Heart left ventricle (tissue), 16 donors: ENCODE data around the gene SLC46A3. TPM values are rescaled to one million over a fixed set of nuclear protein-coding genes. Genes with fewer than 3 reads are reported as not detected.
A peak's percentile ranks its signal among the peaks of the same experiment; 100 is the strongest.

ENCODE experiments used
- ATAC-seq, 4 donors: fragments of 200-7000 bp; cut with Tn5 transposase; one replicate each; pipeline ENCODE4 v1.9.1; 2020 to 2022; ENCODE audit warnings: moderate library complexity in 4 of 4, mild to moderate bottlenecking in 3 of 4, moderate number of reproducible peaks in 1 of 4
- DNase-seq, 5 donors: peaks; one replicate each; pipeline ENCODE4 v3.0.0-alpha.2; 2020
- H3K27ac ChIP-seq, 12 donors: fragments of 200-600 bp; sonication (generic) in 4 of 12; one replicate each; pipeline versions ENCODE4 v1.5.0 to v1.8.0; 2016 to 2022; ENCODE audit warnings: mild to moderate bottlenecking in 2 of 12
- H3K27me3 ChIP-seq, 9 donors: fragments of 200-600 bp; sonication (generic) in 2 of 9; one replicate each; pipeline versions ENCODE4 v1.5.1 to v1.8.0; 2016 to 2022; ENCODE audit warnings: mild to moderate bottlenecking in 3 of 9
- H3K36me3 ChIP-seq, 9 donors: fragments of 200-600 bp; sonication (generic) in 2 of 9; one replicate each; pipeline versions ENCODE4 v1.5.0 to v1.8.0; 2018 to 2022; ENCODE audit warnings: mild to moderate bottlenecking in 2 of 9
- H3K4me1 ChIP-seq, 12 donors: fragments of 200-600 bp; sonication (generic) in 4 of 12; one replicate each; pipeline versions ENCODE4 v1.5.0 to v1.8.0; 2016 to 2022; ENCODE audit warnings: mild to moderate bottlenecking in 3 of 12
- H3K4me3 ChIP-seq, 12 donors: fragments of 200-600 bp; sonication (generic) in 4 of 12; one replicate each; pipeline versions ENCODE4 v1.5.0 to v1.8.0; 2017 to 2022; ENCODE audit warnings: mild to moderate bottlenecking in 9 of 12, moderate library complexity in 4 of 12
- H3K9me3 ChIP-seq, 12 donors: fragments of 200-600 bp; sonication (generic) in 4 of 12; one replicate each; pipeline versions ENCODE4 v1.5.0 to v1.8.0; 2016 to 2022; ENCODE audit warnings: mild to moderate bottlenecking in 1 of 12
- POLR2A ChIP-seq, 2 donors: fragments of 450-650 bp; IDR thresholded peaks; one replicate each; pipeline ENCODE4 v1.6.1; 2017; ENCODE audit warnings: antibody characterized with exemption in 2 of 2, mild to moderate bottlenecking in 2 of 2, moderate library complexity in 2 of 2
- WGBS, 4 donors: extraction: QIAGEN DNeasy Blood & Tissue Kit in 2 of 4; methylation state at CpG; one replicate each; pipeline versions ENCODE4 v1.1.5 to v1.1.7; 2013 to 2018; 5-methylcytosine and 5-hydroxymethylcytosine counted together
- intact Hi-C, 10 donors: fragments of 100-400 bp; cut with DNase I; formaldehyde crosslinking; loops; one replicate each; pipeline versions ENCODE4 v1.11.1 to v1.14.2; 2022
- polyA plus RNA-seq, 2 donors: library from polyadenylated mRNA; stranded (reverse); fragments of 200-250 nt; gene quantifications; one replicate each; pipeline ENCODE4 v1.2.3, GENCODE V29; 2013
- total RNA-seq, 9 donors: library from RNA; depleted of rRNA in 2 of 9; stranded (reverse); fragments of >200 nt in 2 of 9; fragmentation: NEBNext Ultra II Directional in 3 of 9; extraction: Animal tissue kit (Norgen Biotek cat#: 25700) in 3 of 9; gene quantifications; one replicate each; pipeline versions ENCODE4 v1.1.0 to v1.2.4, GENCODE V29; 2016 to 2023
- TF ChIP-seq, protein P1 (sequence below), 12 donors: fragments of 200-600 bp; sonication (generic) in 4 of 12; IDR thresholded peaks; one replicate each; pipeline versions ENCODE4 v1.5.0 to v1.8.0; 2018 to 2022; ENCODE audit warnings: antibody characterized with exemption in 12 of 12, mild to moderate bottlenecking in 5 of 12
- donor health status: ischemic (EF 13 %, LVEDD 7.1; RV severe dilation, severe dysfunction).
- donor health status: healthy with polysubstance abuse.
- donor health status: DM: no; HTN: yes; CAD: no.
- donor health status: DM: no; HTN: no; CAD: no.
- donor health status: ischemic (EF 25% LVEDD 6.9; RV normal size, moderate dysfunction).
- donor health status: ischemic (EF 25% LVEDD 5.7; RV mildly dilated, moderate dysfunction).
- donor health status: healthy.
- donor health status: DM: yes; HTN: yes; CAD: no.
- donor health status: ischemic (EF 35%, LVEDD 5.7; RV mildly dilated, moderate dysfunction).
- donor health status: nonischemic (EF 11% LVEDD 7.7; RV severe dilation, severe dysfunction).
- donor health status: DM: yes; HTN: yes; CAD: no.
- donor health status: PGD.
- donor health status: ischemic (EF 29% LVEDD 5.4; RV normal size, mild dysfunction).
- donor health status: nonischemic (EF 23%, LVEDD 6.1; RV moderate dilation, normal function).

Gene SLC46A3
- total and polyA plus RNA-seq, 11 donors: 11.1 to 18.1 (median 16.2) TPM

- DNase-seq: no peak
- Histone ChIP-seq H3K4me3 (no peak overlapping the region), H3K4me1 (peaks cover 0 to 48% (median 18%) of the 10 kb centered on the region in 12 donors), H3K27ac (peak overlapping the region in 1 of 12 donors; percentile 85), H3K9me3 (no peaks in the 10 kb centered on the region), H3K36me3 (no peaks in the 10 kb centered on the region), H3K27me3 (no peaks in the 10 kb centered on the region)
- intact Hi-C loops: loop anchor here in 2 of 10 donors (5.0 kb wide), 2 partner anchors 34 to 46 kb away; partner anchors contain the start of gene SLC46A3 (in 1 of the 2)
- TF ChIP-seq, protein P1, sequence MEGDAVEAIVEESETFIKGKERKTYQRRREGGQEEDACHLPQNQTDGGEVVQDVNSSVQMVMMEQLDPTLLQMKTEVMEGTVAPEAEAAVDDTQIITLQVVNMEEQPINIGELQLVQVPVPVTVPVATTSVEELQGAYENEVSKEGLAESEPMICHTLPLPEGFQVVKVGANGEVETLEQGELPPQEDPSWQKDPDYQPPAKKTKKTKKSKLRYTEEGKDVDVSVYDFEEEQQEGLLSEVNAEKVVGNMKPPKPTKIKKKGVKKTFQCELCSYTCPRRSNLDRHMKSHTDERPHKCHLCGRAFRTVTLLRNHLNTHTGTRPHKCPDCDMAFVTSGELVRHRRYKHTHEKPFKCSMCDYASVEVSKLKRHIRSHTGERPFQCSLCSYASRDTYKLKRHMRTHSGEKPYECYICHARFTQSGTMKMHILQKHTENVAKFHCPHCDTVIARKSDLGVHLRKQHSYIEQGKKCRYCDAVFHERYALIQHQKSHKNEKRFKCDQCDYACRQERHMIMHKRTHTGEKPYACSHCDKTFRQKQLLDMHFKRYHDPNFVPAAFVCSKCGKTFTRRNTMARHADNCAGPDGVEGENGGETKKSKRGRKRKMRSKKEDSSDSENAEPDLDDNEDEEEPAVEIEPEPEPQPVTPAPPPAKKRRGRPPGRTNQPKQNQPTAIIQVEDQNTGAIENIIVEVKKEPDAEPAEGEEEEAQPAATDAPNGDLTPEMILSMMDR (IDR thresholded peaks at IDR 0.05): no peak
- no peak for TF ChIP-seq POLR2A (IDR thresholded peaks at IDR 0.05)
- WGBS, 4 donors: 60 to 72% (median 66%) methylated on average over 7 of the region's 7 CpGs
- ATAC-seq: no peak
Measured at GRCh38 chr13:28751175-28751960, 32.6 kb upstream of the SLC46A3 start.

- Histone ChIP-seq H3K4me1 (peaks cover 0 to 46% (median 18%) of the 10 kb centered on the region in 12 donors), H3K27me3 (no peaks in the 10 kb centered on the region), H3K36me3 (no peaks in the 10 kb centered on the region), H3K27ac (peak overlapping the region in 3 of 12 donors; percentile 4 to 44 (median 35)), H3K4me3 (no peak overlapping the region), H3K9me3 (no peaks in the 10 kb centered on the region)
- TF ChIP-seq, protein P1 (IDR thresholded peaks at IDR 0.05): no peak
- TF ChIP-seq POLR2A (IDR thresholded peaks at IDR 0.05): no peak
- no peak for DNase-seq
- peak in 2 of 4 donors; percentile 23 to 33 for ATAC-seq
- WGBS, 4 donors: 38 to 51% (median 47%) methylated on average over 5 of the region's 5 CpGs
- intact Hi-C loops: loop anchor here in 2 of 10 donors (5.0 kb wide), 2 partner anchors 33 to 47 kb away; partner anchors contain the start of gene SLC46A3 (in 1 of the 2)
Measured at GRCh38 chr13:28750187-28751045, 31.6 kb upstream of the SLC46A3 start.

- intact Hi-C loops: no loop called here
- Histone ChIP-seq H3K4me1 (peaks cover 0 to 27% (median 2%) of the 10 kb centered on the region in 12 donors), H3K9me3 (no peaks in the 10 kb centered on the region), H3K27me3 (no peaks in the 10 kb centered on the region), H3K4me3 (no peak overlapping the region), H3K27ac (no peak overlapping the region), H3K36me3 (no peaks in the 10 kb centered on the region)
- DNase-seq: no peak
- no peak for TF ChIP-seq POLR2A (IDR thresholded peaks at IDR 0.05)
- TF ChIP-seq, protein P1 (IDR thresholded peaks at IDR 0.05): no peak
- 84 to 100% (median 85%) methylated on average over 1 of the region's 1 CpG for WGBS, 4 donors
- ATAC-seq: no peak
Measured at GRCh38 chr13:28747851-28748250, 29.1 kb upstream of the SLC46A3 start.

DNA sequence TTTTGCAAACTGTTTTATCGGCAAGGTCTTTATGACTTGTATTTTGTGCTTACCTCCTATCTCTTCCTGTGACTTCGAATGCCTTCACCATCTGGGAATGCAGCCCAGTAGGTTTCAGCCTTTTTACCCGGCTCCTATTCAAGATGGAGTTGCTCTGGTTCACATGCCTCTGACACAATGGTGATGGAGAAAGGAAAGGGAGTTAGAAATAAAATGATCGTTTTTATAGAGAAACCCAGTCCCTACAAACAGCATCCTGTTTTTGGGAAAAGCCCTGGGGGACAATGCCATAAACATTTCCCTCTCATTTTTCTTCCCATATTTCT, 27.5 kb upstream of the SLC46A3 start:
- no peak for ATAC-seq
- Histone ChIP-seq H3K36me3 (no peaks in the 10 kb centered on the region), H3K4me1 (peaks cover 0 to 17% (median 0%) of the 10 kb centered on the region in 12 donors), H3K4me3 (no peak overlapping the region), H3K27me3 (no peaks in the 10 kb centered on the region), H3K9me3 (no peaks in the 10 kb centered on the region), H3K27ac (no peak overlapping the region)
- intact Hi-C loops: no loop called here
- WGBS, 4 donors: 51 to 69% (median 55%) methylated on average over 4 of the region's 4 CpGs
- TF ChIP-seq, protein P1 (IDR thresholded peaks at IDR 0.05): no peak
- no peak for TF ChIP-seq POLR2A (IDR thresholded peaks at IDR 0.05)
- no peak for DNase-seq
